K562 (cell line): ENCODE measurements around the gene RTCA. TPM values are rescaled to one million over a fixed set of nuclear protein-coding genes. Genes with fewer than 3 reads are reported as not detected.

Experiments used
- ATF1 ChIP-seq, 2 experiments: fragments of 450-650 bp in 1 of 2; IDR thresholded peaks; 2 replicates each; pipeline ENCODE4 v1.6.1; 2016; ENCODE audit warnings: missing compliant biosample characterization in 1 of 2, missing genetic modification characterization in 1 of 2
- ATF7 ChIP-seq: fragments of 450-650 bp; IDR thresholded peaks from 2 replicates; pipeline ENCODE4 v1.7.1; 2014; ENCODE audit warnings: mild to moderate bottlenecking, moderate library complexity
- BHLHE40 ChIP-seq: IDR thresholded peaks from 2 replicates; pipeline ENCODE4 v1.6.1; 2011; ENCODE audit warnings: low read length, improper control_type of control experiment
- CBFA2T3 ChIP-seq: fragments of 450-650 bp; IDR thresholded peaks from 2 replicates; pipeline ENCODE4 v1.6.1; 2017
- CBX8 ChIP-seq: fragments of 200-600 bp; sonication (generic); IDR thresholded peaks from 2 replicates; pipeline ENCODE4 v1.6.1; 2012; ENCODE audit warnings: borderline replicate concordance, mixed run types, low read depth, mild to moderate bottlenecking, moderate library complexity, mixed read lengths, low read length, control low read depth, inconsistent platforms; ENCODE audit not compliant: poor library complexity, severe bottlenecking; ENCODE audit errors: extremely low read depth
- ELF1 ChIP-seq: fragments of 200-800 bp; sonication (Bioruptor generic); IDR thresholded peaks from 2 replicates; pipeline ENCODE4 v1.6.1; 2016; ENCODE audit warnings: missing genetic modification characterization, missing compliant biosample characterization
- GABPB1 ChIP-seq: sonication (generic); formaldehyde crosslinking; IDR thresholded peaks from 2 replicates; pipeline ENCODE4 v1.8.0; 2022; ENCODE audit warnings: mild to moderate bottlenecking, missing genetic modification reagents
- KDM1A ChIP-seq, 2 experiments: fragments of 450-650 bp; IDR thresholded peaks; 2 replicates each; pipeline ENCODE4 v1.6.1; 2016; ENCODE audit warnings: mild to moderate bottlenecking in 2 of 2
- KDM5B ChIP-seq: fragments of 200-600 bp; sonication (generic); IDR thresholded peaks from 2 replicates; pipeline ENCODE4 v1.6.1; 2012; ENCODE audit warnings: low read depth, mild to moderate bottlenecking, moderate library complexity, low read length, control low read depth, inconsistent platforms; ENCODE audit not compliant: insufficient replicate concordance
- LCOR ChIP-seq: sonication (generic); formaldehyde crosslinking; IDR thresholded peaks from 2 replicates; pipeline ENCODE4 v1.8.0; 2022; ENCODE audit warnings: mild to moderate bottlenecking, missing genetic modification reagents
- MBD2 ChIP-seq: sonication (generic); IDR thresholded peaks from 2 replicates; pipeline ENCODE4 v1.6.1; 2016; ENCODE audit warnings: low read depth, borderline replicate concordance
- MXI1 ChIP-seq: IDR thresholded peaks from 2 replicates; pipeline ENCODE4 v1.6.1; 2011; ENCODE audit warnings: low read depth, mild to moderate bottlenecking, improper control_type of control experiment, low read length
- NFRKB ChIP-seq: fragments of 450-650 bp; IDR thresholded peaks from 2 replicates; pipeline ENCODE4 v1.6.1; 2016; ENCODE audit warnings: low read depth
- NR2C2 ChIP-seq, 2 experiments: fragments of 200-800 bp in 1 of 2; sonication (Bioruptor generic) in 1 of 2; sonication (generic) in 1 of 2; formaldehyde crosslinking in 1 of 2; IDR thresholded peaks; 2 replicates each; pipeline versions ENCODE4 v1.6.1 to v1.8.0; 2016 to 2022; ENCODE audit warnings: mild to moderate bottlenecking in 1 of 2, missing compliant biosample characterization in 1 of 2, missing genetic modification characterization in 1 of 2, missing genetic modification reagents in 1 of 2
- ZNF12 ChIP-seq: sonication (generic); formaldehyde crosslinking; IDR thresholded peaks from 2 replicates; pipeline ENCODE4 v1.4.0; 2020; ENCODE audit warnings: mild to moderate bottlenecking, missing genetic modification reagents
- polyA plus RNA-seq, 8 experiments: library from polyadenylated mRNA; depleted of rRNA in 4 of 8; stranded (reverse) in 5 of 8; unstranded in 3 of 8; fragments of >200 nt; fragmentation: Nextera tagmentation in 2 of 8; fragmentation: Illumina TruSeq in 1 of 8; extraction: Ambion mirVana in 2 of 8; extraction: Trizol in 1 of 8; gene quantifications; 2 replicates each; pipeline versions ENCODE4 v1.2.1 to v1.2.3, GENCODE V29; 2011 to 2014; ENCODE audit warnings: inconsistent platforms in 1 of 8, missing spikeins in 1 of 8
- total RNA-seq, 7 experiments: library from RNA; depleted of rRNA in 6 of 7; stranded (reverse); fragments of >200 nt in 6 of 7; fragmentation: Illumina TruSeq in 2 of 7; extraction: Trizol in 2 of 7; gene quantifications; 2 replicates each; pipeline versions ENCODE4 v1.2.1 to v1.2.3, GENCODE V29; 2011 to 2021; ENCODE audit warnings: low replicate concordance in 1 of 7
- TF ChIP-seq, protein P1 (sequence below): fragments of 450-650 bp; formaldehyde crosslinking; IDR thresholded peaks from 2 replicates; pipeline ENCODE4 v1.4.0; 2022; ENCODE audit warnings: missing genetic modification characterization
- TF ChIP-seq, protein P2 (sequence below): fragments of 450-650 bp; IDR thresholded peaks from 2 replicates; pipeline ENCODE4 v1.6.1; 2018; ENCODE audit not compliant: partially characterized antibody

Gene RTCA
- total and polyA plus RNA-seq, 9 of the 15 experiments (the other 6 are each of a cell fraction or from before 2014, with no cell fraction given): 11.6 to 57.2 (median 43.2) TPM

DNA sequence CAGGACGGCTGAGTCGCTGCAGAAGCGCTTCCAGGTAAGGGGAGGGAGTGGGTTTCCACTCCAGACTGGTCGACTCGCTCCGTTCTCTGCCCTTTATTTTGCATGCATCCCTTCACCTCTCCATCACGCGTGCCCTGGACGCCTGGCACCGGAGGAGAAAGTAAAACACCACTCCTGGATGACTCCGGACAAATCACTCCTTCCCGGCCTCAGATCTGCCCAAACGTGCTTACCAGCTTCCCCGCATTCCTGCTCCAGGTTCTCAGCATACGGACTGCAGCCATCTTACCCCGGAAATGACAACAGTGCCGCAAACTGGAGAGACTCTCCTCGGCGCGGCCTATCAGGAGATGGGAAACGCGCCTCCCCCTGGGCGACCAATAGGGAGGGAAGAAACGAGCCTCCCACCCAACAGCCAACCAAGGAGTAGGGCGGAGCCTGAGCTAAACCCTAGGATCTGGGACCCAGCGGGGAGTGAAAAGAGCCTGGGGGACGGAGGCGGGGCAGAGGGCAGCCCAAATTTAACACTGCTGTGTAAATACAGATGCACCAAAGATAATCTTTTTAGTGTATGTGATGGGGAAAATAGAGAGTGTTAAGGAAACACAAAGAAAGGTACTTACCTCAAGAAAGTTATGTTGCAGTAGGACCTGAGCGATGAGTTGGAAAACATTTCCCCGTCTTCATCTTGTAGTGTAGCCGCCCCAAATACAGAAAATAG is 16.3 kb upstream of the RTCA start, which contains the start of gene DBT (continued):
- peak; percentile 94 for TF ChIP-seq KDM5B
- no peak for TF ChIP-seq CBX8
- TF ChIP-seq, protein P1, sequence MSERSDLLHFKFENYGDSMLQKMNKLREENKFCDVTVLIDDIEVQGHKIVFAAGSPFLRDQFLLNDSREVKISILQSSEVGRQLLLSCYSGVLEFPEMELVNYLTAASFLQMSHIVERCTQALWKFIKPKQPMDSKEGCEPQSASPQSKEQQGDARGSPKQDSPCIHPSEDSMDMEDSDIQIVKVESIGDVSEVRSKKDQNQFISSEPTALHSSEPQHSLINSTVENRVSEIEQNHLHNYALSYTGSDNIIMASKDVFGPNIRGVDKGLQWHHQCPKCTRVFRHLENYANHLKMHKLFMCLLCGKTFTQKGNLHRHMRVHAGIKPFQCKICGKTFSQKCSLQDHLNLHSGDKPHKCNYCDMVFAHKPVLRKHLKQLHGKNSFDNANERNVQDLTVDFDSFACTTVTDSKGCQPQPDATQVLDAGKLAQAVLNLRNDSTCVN (CRISPR knock-in tag): 0 out of 2 replicates have a peak, but pooled peaks have one; percentile 62
- TF ChIP-seq ELF1 (tag): peak; percentile 96
- TF ChIP-seq NR2C2 (CRISPR knock-in tag; IDR thresholded peaks at IDR 0.05): no peak; the same call in 1 of the 2 replicates
- peak; percentile 46 for TF ChIP-seq NR2C2 (tag; IDR thresholded peaks at IDR 0.05)
- TF ChIP-seq, protein P2, sequence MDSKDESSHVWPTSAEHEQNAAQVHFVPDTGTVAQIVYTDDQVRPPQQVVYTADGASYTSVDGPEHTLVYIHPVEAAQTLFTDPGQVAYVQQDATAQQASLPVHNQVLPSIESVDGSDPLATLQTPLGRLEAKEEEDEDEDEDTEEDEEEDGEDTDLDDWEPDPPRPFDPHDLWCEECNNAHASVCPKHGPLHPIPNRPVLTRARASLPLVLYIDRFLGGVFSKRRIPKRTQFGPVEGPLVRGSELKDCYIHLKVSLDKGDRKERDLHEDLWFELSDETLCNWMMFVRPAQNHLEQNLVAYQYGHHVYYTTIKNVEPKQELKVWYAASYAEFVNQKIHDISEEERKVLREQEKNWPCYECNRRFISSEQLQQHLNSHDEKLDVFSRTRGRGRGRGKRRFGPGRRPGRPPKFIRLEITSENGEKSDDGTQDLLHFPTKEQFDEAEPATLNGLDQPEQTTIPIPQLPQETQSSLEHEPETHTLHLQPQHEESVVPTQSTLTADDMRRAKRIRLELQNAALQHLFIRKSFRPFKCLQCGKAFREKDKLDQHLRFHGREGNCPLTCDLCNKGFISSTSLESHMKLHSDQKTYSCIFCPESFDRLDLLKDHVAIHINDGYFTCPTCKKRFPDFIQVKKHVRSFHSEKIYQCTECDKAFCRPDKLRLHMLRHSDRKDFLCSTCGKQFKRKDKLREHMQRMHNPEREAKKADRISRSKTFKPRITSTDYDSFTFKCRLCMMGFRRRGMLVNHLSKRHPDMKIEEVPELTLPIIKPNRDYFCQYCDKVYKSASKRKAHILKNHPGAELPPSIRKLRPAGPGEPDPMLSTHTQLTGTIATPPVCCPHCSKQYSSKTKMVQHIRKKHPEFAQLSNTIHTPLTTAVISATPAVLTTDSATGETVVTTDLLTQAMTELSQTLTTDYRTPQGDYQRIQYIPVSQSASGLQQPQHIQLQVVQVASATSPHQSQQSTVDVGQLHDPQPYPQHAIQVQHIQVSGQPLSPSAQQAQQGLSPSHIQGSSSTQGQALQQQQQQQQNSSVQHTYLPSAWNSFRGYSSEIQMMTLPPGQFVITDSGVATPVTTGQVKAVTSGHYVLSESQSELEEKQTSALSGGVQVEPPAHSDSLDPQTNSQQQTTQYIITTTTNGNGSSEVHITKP: peak; percentile 98
- no peak for TF ChIP-seq KDM1A (IDR thresholded peaks at IDR 0.05)
- peak; percentile 90 for TF ChIP-seq GABPB1 (CRISPR knock-in tag)
- peak; percentile 84 for TF ChIP-seq NFRKB
- TF ChIP-seq LCOR (CRISPR knock-in tag): peak; percentile 93; the same call in 1 of the 2 replicates
- no peak for TF ChIP-seq ATF1 (CRISPR knock-in tag; IDR thresholded peaks at IDR 0.05)
- TF ChIP-seq ATF1 (tag; IDR thresholded peaks at IDR 0.05): peak; percentile 90
- 0 out of 2 replicates have a peak, but pooled peaks have one; percentile 33 for TF ChIP-seq MXI1
- peak; percentile 57 for TF ChIP-seq MBD2
- TF ChIP-seq ATF7: peak; percentile 93
- TF ChIP-seq CBFA2T3: 0 out of 2 replicates have a peak, but pooled peaks have one; percentile 14
- TF ChIP-seq ZNF12 (CRISPR knock-in tag): peak; percentile 46; the same call in 1 of the 2 replicates
- peak; percentile 63 for TF ChIP-seq BHLHE40
